Ovary (tissue), 3 donors: ENCODE measurements around the gene CDC14B.

ENCODE experiments used
- EP300 ChIP-seq: sonication (generic); formaldehyde crosslinking; IDR thresholded peaks from one replicate; pipeline ENCODE4 v1.6.1; 2017; ENCODE audit warnings: antibody characterized with exemption
- POLR2A ChIP-seq: fragments of 450-650 bp; IDR thresholded peaks from one replicate; pipeline ENCODE4 v1.6.1; 2017; ENCODE audit warnings: antibody characterized with exemption, mild to moderate bottlenecking, moderate library complexity
- TF ChIP-seq, protein P1 (sequence below), 3 donors: fragments of 450-650 bp in 2 of 3; fragments of 200-600 bp in 1 of 3; IDR thresholded peaks; one replicate each; pipeline versions ENCODE4 v1.5.1 to v1.8.0; 2016 to 2022; ENCODE audit warnings: antibody characterized with exemption in 3 of 3, mild to moderate bottlenecking in 1 of 3
- donor health status: DM: no; HTN: no; CAD: no.

DNA sequence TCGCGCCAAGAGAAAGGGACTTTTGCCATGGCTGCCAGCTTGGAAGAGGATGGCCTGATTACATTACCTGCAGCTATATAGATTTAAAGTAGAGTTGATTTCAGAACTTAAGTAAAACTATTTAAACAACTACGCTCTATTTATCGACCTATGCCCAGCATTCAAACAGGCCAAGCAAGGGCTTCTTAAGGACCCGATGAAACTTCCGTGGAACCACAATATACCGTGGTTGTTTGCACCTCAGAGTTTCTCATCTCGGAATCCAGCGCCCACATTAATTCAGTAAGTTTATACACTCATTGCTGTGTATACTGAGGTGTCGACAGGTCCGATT is 505 bp upstream of the CDC14B start:
- TF ChIP-seq POLR2A (no peak), EP300 (no peak)
- TF ChIP-seq, protein P1, sequence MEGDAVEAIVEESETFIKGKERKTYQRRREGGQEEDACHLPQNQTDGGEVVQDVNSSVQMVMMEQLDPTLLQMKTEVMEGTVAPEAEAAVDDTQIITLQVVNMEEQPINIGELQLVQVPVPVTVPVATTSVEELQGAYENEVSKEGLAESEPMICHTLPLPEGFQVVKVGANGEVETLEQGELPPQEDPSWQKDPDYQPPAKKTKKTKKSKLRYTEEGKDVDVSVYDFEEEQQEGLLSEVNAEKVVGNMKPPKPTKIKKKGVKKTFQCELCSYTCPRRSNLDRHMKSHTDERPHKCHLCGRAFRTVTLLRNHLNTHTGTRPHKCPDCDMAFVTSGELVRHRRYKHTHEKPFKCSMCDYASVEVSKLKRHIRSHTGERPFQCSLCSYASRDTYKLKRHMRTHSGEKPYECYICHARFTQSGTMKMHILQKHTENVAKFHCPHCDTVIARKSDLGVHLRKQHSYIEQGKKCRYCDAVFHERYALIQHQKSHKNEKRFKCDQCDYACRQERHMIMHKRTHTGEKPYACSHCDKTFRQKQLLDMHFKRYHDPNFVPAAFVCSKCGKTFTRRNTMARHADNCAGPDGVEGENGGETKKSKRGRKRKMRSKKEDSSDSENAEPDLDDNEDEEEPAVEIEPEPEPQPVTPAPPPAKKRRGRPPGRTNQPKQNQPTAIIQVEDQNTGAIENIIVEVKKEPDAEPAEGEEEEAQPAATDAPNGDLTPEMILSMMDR (IDR thresholded peaks at IDR 0.05), result no peak
